ENCODE measurements around the gene LIPJ. TPM values are rescaled to one million over a fixed set of nuclear protein-coding genes. Genes with fewer than 3 reads are reported as not detected.

Gene LIPJ
- total RNA-seq, 1 donor from 2014 or later: not detected

DNA sequence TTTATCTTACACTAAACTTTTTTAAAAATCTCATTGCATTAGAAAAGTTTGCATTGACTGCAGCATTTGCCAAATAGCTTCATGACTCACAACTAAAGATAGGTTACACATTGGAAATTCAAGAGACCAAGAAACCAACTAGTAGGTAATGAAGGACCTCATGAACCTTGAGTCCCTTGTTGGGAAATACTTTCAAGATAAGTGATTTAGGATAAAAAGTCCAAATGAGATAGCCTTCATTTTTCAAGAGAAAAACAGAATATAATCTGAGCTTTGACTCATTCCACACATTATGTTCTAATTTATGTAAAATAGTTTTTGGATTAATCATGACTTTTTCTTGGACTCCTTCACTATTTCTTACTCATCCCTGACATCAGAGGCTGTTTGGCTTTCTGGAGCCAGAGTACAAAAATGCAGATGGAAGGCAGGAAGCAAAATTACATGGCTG is 64.6 kb downstream of the LIPJ start:
- TF ChIP-seq CTCF (IDR thresholded peaks at IDR 0.05; ENCODE audit: unreplicated experiment): no peak
- Mint-ChIP-seq H3K4me1 (ENCODE audit: low read depth) (no peaks in the 10 kb centered on the region), H3K36me3 (ENCODE audit: insufficient read depth) (no peaks in the 10 kb centered on the region), H3K27me3 (peaks cover 19% of the 10 kb centered on the region), H3K4me3 (ENCODE audit: low read depth) (no peak overlapping the region), H3K9me3 (ENCODE audit: low read depth) (no peaks in the 10 kb centered on the region), H3K27ac (no peak overlapping the region)
- no peak for DNase-seq (ENCODE audit: low spot score, unreplicated experiment)

DNA sequence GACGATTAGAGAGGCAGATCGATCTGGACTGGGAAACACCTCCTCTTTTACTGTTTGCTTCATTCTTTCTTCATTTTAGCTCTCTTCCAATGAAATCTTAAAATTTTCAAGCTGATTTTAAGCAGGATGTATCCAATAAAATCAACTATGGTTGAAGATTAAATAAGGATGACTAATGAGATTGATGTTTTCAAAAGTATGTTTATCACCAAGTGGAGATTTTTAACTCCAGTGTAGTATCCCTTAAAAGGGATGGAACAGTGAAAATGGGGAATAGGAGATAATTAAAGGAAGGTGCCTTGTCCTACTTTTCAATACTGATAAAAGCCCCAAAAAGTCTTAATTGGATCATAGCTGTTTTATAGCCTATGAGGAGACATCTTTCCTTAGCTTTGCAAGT is 66.1 kb downstream of the LIPJ start:
- no peak for DNase-seq (ENCODE audit: low spot score, unreplicated experiment)
- TF ChIP-seq CTCF (IDR thresholded peaks at IDR 0.05; ENCODE audit: unreplicated experiment): no peak
- Mint-ChIP-seq H3K9me3 (ENCODE audit: low read depth) (no peaks in the 10 kb centered on the region), H3K4me1 (ENCODE audit: low read depth) (no peaks in the 10 kb centered on the region), H3K4me3 (ENCODE audit: low read depth) (no peak overlapping the region), H3K27me3 (peaks cover 12% of the 10 kb centered on the region), H3K36me3 (ENCODE audit: insufficient read depth) (no peaks in the 10 kb centered on the region), H3K27ac (no peak overlapping the region)

Other genes with a start within 250 kb of the LIPJ start
- 7.5 and 9.2 TPM in 2 replicates for gene RNLS, start 3.4 kb upstream of the LIPJ start, total RNA-seq
- gene LIPF, start 77.7 kb downstream of the LIPJ start, total RNA-seq: not detected in 2 replicates
- gene LIPK, start 119.5 kb downstream of the LIPJ start, total RNA-seq: not detected in 2 replicates
- not detected in 2 replicates for gene LIPN, start 173.3 kb downstream of the LIPJ start, total RNA-seq
- not detected in 2 replicates for gene LIPM, start 216.0 kb downstream of the LIPJ start, total RNA-seq